SK-N-SH treated with all-trans-retinoic acid at 6 μM for 48 hours (cell line): ENCODE data around the gene ZNF219.

Source experiments
- ATAC-seq: fragments of 200-7000 bp; cut with Tn5 transposase; 3 replicates; pipeline ENCODE4 v1.9.1; 2020; ENCODE audit warnings: mild to moderate bottlenecking, moderate library complexity
- BACH2 ChIP-seq: fragments of 250-450 bp; sonication (Bioruptor Pico); IDR thresholded peaks from 2 replicates; pipeline ENCODE4 v1.9.0; 2021; ENCODE audit warnings: mild to moderate bottlenecking, borderline replicate concordance
- CSDC2 ChIP-seq: fragments of 250-450 bp; sonication (Bioruptor Pico); IDR thresholded peaks from 2 replicates; pipeline ENCODE4 v1.5.0; 2020; ENCODE audit warnings: mild to moderate bottlenecking, moderate library complexity
- GLIS3 ChIP-seq: fragments of 250-450 bp; sonication (Bioruptor Pico); IDR thresholded peaks from 2 replicates; pipeline ENCODE4 v1.5.0; 2020; ENCODE audit warnings: mild to moderate bottlenecking, moderate library complexity
- ISL1 ChIP-seq: fragments of 250-450 bp; sonication (Bioruptor Pico); IDR thresholded peaks from 2 replicates; pipeline ENCODE4 v2.1.2; 2022; ENCODE audit warnings: mild to moderate bottlenecking, moderate library complexity
- OSR1 ChIP-seq: fragments of 250-450 bp; sonication (Bioruptor Pico); IDR thresholded peaks from 2 replicates; pipeline ENCODE4 v1.8.0; 2022; ENCODE audit warnings: moderate library complexity, mild to moderate bottlenecking, inconsistent platforms
- PPARA ChIP-seq: fragments of 250-450 bp; sonication (Bioruptor Pico); IDR thresholded peaks from 2 replicates; pipeline ENCODE4 v1.5.0; 2020; ENCODE audit warnings: mild to moderate bottlenecking, borderline replicate concordance
- RARB ChIP-seq: fragments of 250-450 bp; sonication (Bioruptor Pico); IDR thresholded peaks from 2 replicates; pipeline ENCODE4 v1.8.0; 2021; ENCODE audit warnings: mild to moderate bottlenecking, moderate library complexity
- SNAI2 ChIP-seq: fragments of 250-450 bp; sonication (Bioruptor Pico); IDR thresholded peaks from 2 replicates; pipeline ENCODE4 v1.5.0; 2020; ENCODE audit warnings: mild to moderate bottlenecking, moderate library complexity
- TCF4 ChIP-seq: fragments of 250-450 bp; sonication (Bioruptor Pico); IDR thresholded peaks from 2 replicates; pipeline ENCODE4 v1.8.0; 2021; ENCODE audit warnings: mild to moderate bottlenecking, moderate library complexity, borderline replicate concordance
- TOX ChIP-seq: fragments of 250-450 bp; sonication (Bioruptor Pico); IDR thresholded peaks from 2 replicates; pipeline ENCODE4 v1.8.0; 2021; ENCODE audit warnings: mild to moderate bottlenecking, moderate library complexity, borderline replicate concordance
- ZC3H10 ChIP-seq: fragments of 250-450 bp; sonication (Bioruptor Pico); IDR thresholded peaks from 2 replicates; pipeline ENCODE4 v1.5.1; 2021; ENCODE audit warnings: mild to moderate bottlenecking, moderate library complexity
- ZFP3 ChIP-seq: fragments of 250-450 bp; sonication (Bioruptor Pico); IDR thresholded peaks from 2 replicates; pipeline ENCODE4 v1.5.0; 2020; ENCODE audit warnings: mild to moderate bottlenecking, moderate library complexity
- ZFP30 ChIP-seq: fragments of 450-650 bp; formaldehyde crosslinking; IDR thresholded peaks from 2 replicates; pipeline ENCODE4 v1.5.0; 2022; ENCODE audit warnings: mild to moderate bottlenecking, moderate library complexity
- ZNF565 ChIP-seq: fragments of 450-650 bp; formaldehyde crosslinking; conservative IDR thresholded peaks from 2 replicates; pipeline ENCODE4 v1.5.0; 2020; ENCODE audit warnings: low read depth, mild to moderate bottlenecking, moderate library complexity
- ZNF70 ChIP-seq: fragments of 450-650 bp; formaldehyde crosslinking; IDR thresholded peaks from 2 replicates; pipeline ENCODE4 v1.5.0; 2020; ENCODE audit warnings: mild to moderate bottlenecking, moderate library complexity
- ZNF8 ChIP-seq: fragments of 450-650 bp; formaldehyde crosslinking; IDR thresholded peaks from 2 replicates; pipeline ENCODE4 v1.5.0; 2020; ENCODE audit warnings: mild to moderate bottlenecking, moderate library complexity
- TF ChIP-seq, protein P1 (sequence below): fragments of 250-450 bp; sonication (Bioruptor Pico); IDR thresholded peaks from 2 replicates; pipeline ENCODE4 v1.8.0; 2020; ENCODE audit warnings: mild to moderate bottlenecking, moderate library complexity, borderline replicate concordance
- TF ChIP-seq, protein P2 (sequence below): fragments of 250-450 bp; sonication (Bioruptor Pico); IDR thresholded peaks from 2 replicates; pipeline ENCODE4 v1.5.1; 2021; ENCODE audit warnings: mild to moderate bottlenecking, moderate library complexity
- TF ChIP-seq, protein P3 (sequence below): fragments of 250-450 bp; sonication (Bioruptor Pico); IDR thresholded peaks from 2 replicates; pipeline ENCODE4 v1.5.0; 2020; ENCODE audit warnings: mild to moderate bottlenecking, moderate library complexity
- TF ChIP-seq, protein P4 (sequence below): fragments of 250-450 bp; sonication (Bioruptor Pico); IDR thresholded peaks from 2 replicates; pipeline ENCODE4 v1.5.1; 2020; ENCODE audit warnings: low read depth, mild to moderate bottlenecking, moderate library complexity

ZNF219 gene

DNA sequence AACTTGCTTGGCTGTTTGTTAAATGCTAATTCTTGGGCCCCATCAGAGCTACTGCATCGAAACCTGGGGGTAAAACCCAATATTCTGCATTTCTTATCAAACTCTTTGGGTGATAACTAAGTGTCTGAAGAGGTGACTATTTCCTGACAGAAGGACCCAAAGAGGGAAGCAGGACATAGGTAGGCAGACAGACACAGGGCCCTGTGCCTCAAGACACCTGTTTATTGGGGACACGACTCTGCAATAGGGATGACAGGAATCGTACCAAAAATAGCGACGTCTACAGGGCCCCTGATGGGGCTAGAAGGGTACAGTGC is 8.6 kb downstream of the ZNF219 start:
- no peak for ATAC-seq
- TF ChIP-seq RARB (CRISPR knock-in tag) (no peak), TCF4 (CRISPR knock-in tag) (no peak), SNAI2 (CRISPR knock-in tag) (no peak), ZNF565 (no peak), GLIS3 (CRISPR knock-in tag) (no peak), ISL1 (CRISPR knock-in tag) (no peak), OSR1 (no peak), ZNF70 (CRISPR knock-in tag) (no peak), CSDC2 (no peak), ZFP30 (no peak), ZC3H10 (CRISPR knock-in tag) (no peak)
- TF ChIP-seq, protein P1, sequence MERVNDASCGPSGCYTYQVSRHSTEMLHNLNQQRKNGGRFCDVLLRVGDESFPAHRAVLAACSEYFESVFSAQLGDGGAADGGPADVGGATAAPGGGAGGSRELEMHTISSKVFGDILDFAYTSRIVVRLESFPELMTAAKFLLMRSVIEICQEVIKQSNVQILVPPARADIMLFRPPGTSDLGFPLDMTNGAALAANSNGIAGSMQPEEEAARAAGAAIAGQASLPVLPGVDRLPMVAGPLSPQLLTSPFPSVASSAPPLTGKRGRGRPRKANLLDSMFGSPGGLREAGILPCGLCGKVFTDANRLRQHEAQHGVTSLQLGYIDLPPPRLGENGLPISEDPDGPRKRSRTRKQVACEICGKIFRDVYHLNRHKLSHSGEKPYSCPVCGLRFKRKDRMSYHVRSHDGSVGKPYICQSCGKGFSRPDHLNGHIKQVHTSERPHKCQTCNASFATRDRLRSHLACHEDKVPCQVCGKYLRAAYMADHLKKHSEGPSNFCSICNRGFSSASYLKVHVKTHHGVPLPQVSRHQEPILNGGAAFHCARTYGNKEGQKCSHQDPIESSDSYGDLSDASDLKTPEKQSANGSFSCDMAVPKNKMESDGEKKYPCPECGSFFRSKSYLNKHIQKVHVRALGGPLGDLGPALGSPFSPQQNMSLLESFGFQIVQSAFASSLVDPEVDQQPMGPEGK (CRISPR knock-in tag): no peak
- TF ChIP-seq, all 23 proteins: peak for 0

DNA sequence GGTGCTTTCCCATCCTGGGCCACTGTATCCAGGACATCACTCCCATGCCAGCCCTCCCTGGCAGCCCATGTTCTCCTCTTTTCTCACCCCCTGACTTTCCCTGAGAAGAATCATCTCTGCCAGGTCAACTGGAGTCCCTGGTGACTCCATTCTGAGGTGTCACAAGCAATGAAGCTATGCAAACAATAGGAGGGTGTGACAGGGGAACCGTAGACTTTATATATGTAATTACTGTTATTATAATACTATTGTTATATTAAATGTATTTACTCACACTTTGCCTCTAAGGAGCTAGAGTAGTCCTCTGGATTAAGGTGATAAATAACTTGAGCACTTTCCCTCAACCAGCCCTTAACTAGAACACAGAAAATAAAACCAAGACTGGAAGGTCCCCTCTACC is 9.2 kb downstream of the ZNF219 start:
- no peak for ATAC-seq
- TF ChIP-seq CSDC2 (no peak), TCF4 (CRISPR knock-in tag) (no peak), ZFP3 (CRISPR knock-in tag) (no peak), SNAI2 (CRISPR knock-in tag) (no peak), OSR1 (no peak), BACH2 (CRISPR knock-in tag) (no peak), ZNF565 (no peak), RARB (CRISPR knock-in tag) (no peak), TOX (CRISPR knock-in tag) (no peak), PPARA (no peak)
- TF ChIP-seq, protein P2, sequence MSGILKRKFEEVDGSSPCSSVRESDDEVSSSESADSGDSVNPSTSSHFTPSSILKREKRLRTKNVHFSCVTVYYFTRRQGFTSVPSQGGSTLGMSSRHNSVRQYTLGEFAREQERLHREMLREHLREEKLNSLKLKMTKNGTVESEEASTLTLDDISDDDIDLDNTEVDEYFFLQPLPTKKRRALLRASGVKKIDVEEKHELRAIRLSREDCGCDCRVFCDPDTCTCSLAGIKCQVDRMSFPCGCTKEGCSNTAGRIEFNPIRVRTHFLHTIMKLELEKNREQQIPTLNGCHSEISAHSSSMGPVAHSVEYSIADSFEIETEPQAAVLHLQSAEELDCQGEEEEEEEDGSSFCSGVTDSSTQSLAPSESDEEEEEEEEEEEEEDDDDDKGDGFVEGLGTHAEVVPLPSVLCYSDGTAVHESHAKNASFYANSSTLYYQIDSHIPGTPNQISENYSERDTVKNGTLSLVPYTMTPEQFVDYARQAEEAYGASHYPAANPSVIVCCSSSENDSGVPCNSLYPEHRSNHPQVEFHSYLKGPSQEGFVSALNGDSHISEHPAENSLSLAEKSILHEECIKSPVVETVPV: no peak
- TF ChIP-seq, protein P3, sequence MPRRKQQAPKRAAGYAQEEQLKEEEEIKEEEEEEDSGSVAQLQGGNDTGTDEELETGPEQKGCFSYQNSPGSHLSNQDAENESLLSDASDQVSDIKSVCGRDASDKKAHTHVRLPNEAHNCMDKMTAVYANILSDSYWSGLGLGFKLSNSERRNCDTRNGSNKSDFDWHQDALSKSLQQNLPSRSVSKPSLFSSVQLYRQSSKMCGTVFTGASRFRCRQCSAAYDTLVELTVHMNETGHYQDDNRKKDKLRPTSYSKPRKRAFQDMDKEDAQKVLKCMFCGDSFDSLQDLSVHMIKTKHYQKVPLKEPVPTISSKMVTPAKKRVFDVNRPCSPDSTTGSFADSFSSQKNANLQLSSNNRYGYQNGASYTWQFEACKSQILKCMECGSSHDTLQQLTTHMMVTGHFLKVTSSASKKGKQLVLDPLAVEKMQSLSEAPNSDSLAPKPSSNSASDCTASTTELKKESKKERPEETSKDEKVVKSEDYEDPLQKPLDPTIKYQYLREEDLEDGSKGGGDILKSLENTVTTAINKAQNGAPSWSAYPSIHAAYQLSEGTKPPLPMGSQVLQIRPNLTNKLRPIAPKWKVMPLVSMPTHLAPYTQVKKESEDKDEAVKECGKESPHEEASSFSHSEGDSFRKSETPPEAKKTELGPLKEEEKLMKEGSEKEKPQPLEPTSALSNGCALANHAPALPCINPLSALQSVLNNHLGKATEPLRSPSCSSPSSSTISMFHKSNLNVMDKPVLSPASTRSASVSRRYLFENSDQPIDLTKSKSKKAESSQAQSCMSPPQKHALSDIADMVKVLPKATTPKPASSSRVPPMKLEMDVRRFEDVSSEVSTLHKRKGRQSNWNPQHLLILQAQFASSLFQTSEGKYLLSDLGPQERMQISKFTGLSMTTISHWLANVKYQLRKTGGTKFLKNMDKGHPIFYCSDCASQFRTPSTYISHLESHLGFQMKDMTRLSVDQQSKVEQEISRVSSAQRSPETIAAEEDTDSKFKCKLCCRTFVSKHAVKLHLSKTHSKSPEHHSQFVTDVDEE (CRISPR knock-in tag): no peak
- TF ChIP-seq, protein P4, sequence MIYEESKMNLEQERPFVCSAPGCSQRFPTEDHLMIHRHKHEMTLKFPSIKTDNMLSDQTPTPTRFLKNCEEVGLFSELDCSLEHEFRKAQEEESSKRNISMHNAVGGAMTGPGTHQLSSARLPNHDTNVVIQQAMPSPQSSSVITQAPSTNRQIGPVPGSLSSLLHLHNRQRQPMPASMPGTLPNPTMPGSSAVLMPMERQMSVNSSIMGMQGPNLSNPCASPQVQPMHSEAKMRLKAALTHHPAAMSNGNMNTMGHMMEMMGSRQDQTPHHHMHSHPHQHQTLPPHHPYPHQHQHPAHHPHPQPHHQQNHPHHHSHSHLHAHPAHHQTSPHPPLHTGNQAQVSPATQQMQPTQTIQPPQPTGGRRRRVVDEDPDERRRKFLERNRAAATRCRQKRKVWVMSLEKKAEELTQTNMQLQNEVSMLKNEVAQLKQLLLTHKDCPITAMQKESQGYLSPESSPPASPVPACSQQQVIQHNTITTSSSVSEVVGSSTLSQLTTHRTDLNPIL: no peak
- TF ChIP-seq, all 23 proteins: peak for 0

DNA sequence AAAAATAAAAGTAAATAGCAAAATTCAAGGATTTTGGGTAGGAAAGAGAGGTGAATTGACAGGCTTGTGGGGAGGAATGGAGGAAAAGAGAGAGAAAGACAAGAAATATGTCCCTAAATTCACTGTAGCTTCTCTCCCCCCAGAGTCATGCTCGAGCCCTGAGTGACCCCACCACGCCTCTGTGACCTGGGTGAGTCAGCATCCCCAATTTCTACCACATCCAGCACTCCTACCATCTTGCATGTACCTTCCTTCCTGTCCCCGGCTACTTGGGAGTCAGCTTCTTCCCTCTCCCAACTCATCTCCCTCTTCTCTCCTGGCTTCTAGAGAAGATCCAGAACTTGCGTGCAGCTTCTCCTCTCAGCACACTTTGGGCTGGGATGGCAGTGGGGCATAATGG is 9.8 kb downstream of the ZNF219 start:
- ATAC-seq: no peak
- TF ChIP-seq ZNF8 (CRISPR knock-in tag) (no peak), ISL1 (CRISPR knock-in tag) (no peak), PPARA (no peak), BACH2 (CRISPR knock-in tag) (no peak), TOX (CRISPR knock-in tag) (no peak), TCF4 (CRISPR knock-in tag) (no peak)
- TF ChIP-seq, protein P4: no peak
- TF ChIP-seq, protein P1 (CRISPR knock-in tag): no peak
